SK-N-SH (cell line): ENCODE data around the gene BEST1. TPM values are rescaled to one million over a fixed set of nuclear protein-coding genes. Genes with fewer than 3 reads are reported as not detected.

Source experiments
- CTCF ChIA-PET: fragments of 300-600, 350-600 bp; formaldehyde crosslinking; extraction: SDS; loops from one replicate; lab custom pipeline; 2021; lab: Yijun Ruan, JAX
- POLR2A ChIA-PET: fragments of 350-600 bp; sonication (Branson Sonifier 250); formaldehyde crosslinking; extraction: SDS; loops from one replicate; lab custom pipeline; 2020; ENCODE audit warnings: antibody characterized with exemption, inconsistent platforms; lab: Yijun Ruan, JAX
- DNase-seq: peaks from one replicate; pipeline ENCODE4 v3.0.0; 2012
- H2AFZ ChIP-seq: fragments of 200-600 bp; sonication (generic); 2 replicates; pipeline ENCODE4 v1.8.1; 2016; ENCODE audit warnings: antibody characterized with exemption, mild to moderate bottlenecking, low read depth
- H3F3A ChIP-seq: fragments of 200-600 bp; sonication (generic); replicated peaks from 2 replicates; pipeline ENCODE3; 2016; ENCODE audit warnings: antibody characterized with exemption, mild to moderate bottlenecking; ENCODE audit not compliant: insufficient read depth
- H3K27ac ChIP-seq, 2 experiments: fragments of 200-500 bp in 1 of 2; fragments of 200-600 bp in 1 of 2; sonication (Bioruptor generic) in 1 of 2; sonication (generic), shearing (Covaris generic) in 1 of 2; 2 replicates each; pipeline versions ENCODE4 v1.5.1 to v1.6.1; 2014 to 2016; ENCODE audit warnings: low read depth in 2 of 2, inconsistent platforms in 1 of 2, low read length in 1 of 2, mild to moderate bottlenecking in 1 of 2, mixed read lengths in 1 of 2
- H3K27me3 ChIP-seq: fragments of 200-600 bp; sonication (generic), shearing (Covaris generic); 2 replicates; pipeline ENCODE4 v1.6.1; 2016; ENCODE audit warnings: mixed run types; ENCODE audit not compliant: insufficient read depth
- H3K36me3 ChIP-seq, 2 experiments: fragments of 200-500 bp in 1 of 2; fragments of 200-600 bp in 1 of 2; sonication (Bioruptor generic) in 1 of 2; sonication (generic) in 1 of 2; replicated peaks in 1 of 2; 2 replicates each; pipeline versions ENCODE3 to v1.5.1; 2014 to 2016; ENCODE audit warnings: low read length in 1 of 2, mild to moderate bottlenecking in 1 of 2; ENCODE audit not compliant: insufficient read depth in 2 of 2, control insufficient read depth in 1 of 2
- H3K4me1 ChIP-seq, 2 experiments: fragments of 200-500 bp in 1 of 2; fragments of 200-600 bp in 1 of 2; sonication (Bioruptor generic) in 1 of 2; sonication (generic), shearing (Covaris generic) in 1 of 2; 2 replicates each; pipeline versions ENCODE4 v1.5.1 to v1.6.1; 2014 to 2016; ENCODE audit warnings: low read depth in 1 of 2, low read length in 1 of 2, mixed run types in 1 of 2; ENCODE audit not compliant: insufficient read depth in 2 of 2, control insufficient read depth in 1 of 2
- H3K4me2 ChIP-seq: fragments of 200-600 bp; sonication (generic), shearing (Covaris generic); 2 replicates; pipeline ENCODE4 v1.6.1; 2017; ENCODE audit warnings: mixed run types
- H3K4me3 ChIP-seq, 2 experiments: fragments of 200-500 bp in 1 of 2; fragments of 200-600 bp in 1 of 2; sonication (Bioruptor generic) in 1 of 2; sonication (generic), shearing (Covaris generic) in 1 of 2; 2 replicates each; pipeline versions ENCODE4 v1.5.1 to v1.8.1; 2014 to 2016; ENCODE audit warnings: low read depth in 2 of 2, inconsistent platforms in 1 of 2, low read length in 1 of 2, mild to moderate bottlenecking in 1 of 2, mixed read lengths in 1 of 2, moderate library complexity in 1 of 2
- H3K79me2 ChIP-seq: fragments of 200-600 bp; sonication (generic); 2 replicates; pipeline ENCODE4 v1.8.1; 2017; ENCODE audit warnings: mild to moderate bottlenecking; ENCODE audit not compliant: insufficient read depth
- H3K9ac ChIP-seq: fragments of 200-600 bp; sonication (generic); 2 replicates; pipeline ENCODE4 v1.6.1; 2017; ENCODE audit warnings: mixed run types
- H3K9me2 ChIP-seq: fragments of 200-600 bp; sonication (generic); 2 replicates; pipeline ENCODE4 v1.6.1; 2017; ENCODE audit warnings: mixed run types
- H3K9me3 ChIP-seq: fragments of 200-600 bp; sonication (generic); 2 replicates; pipeline ENCODE4 v1.6.1; 2017; ENCODE audit warnings: mixed run types, mild to moderate bottlenecking, moderate library complexity
- H4K20me1 ChIP-seq: fragments of 200-600 bp; sonication (generic); 2 replicates; pipeline ENCODE4 v1.6.1; 2017; ENCODE audit warnings: mild to moderate bottlenecking, mixed run types; ENCODE audit not compliant: insufficient read depth
- EP300 ChIP-seq, 2 experiments: IDR thresholded peaks; 2 replicates each; pipeline versions ENCODE4 v1.4.0 to v1.6.1; 2012; ENCODE audit warnings: borderline replicate concordance in 1 of 2, low read depth in 1 of 2, low read length in 1 of 2
- FOXM1 ChIP-seq: IDR thresholded peaks from 2 replicates; pipeline ENCODE4 v1.4.0; 2012; ENCODE audit warnings: low read depth, mild to moderate bottlenecking
- GATA2 ChIP-seq: sonication (generic); formaldehyde crosslinking; IDR thresholded peaks from 2 replicates; pipeline ENCODE4 v1.5.0; 2020; ENCODE audit warnings: mild to moderate bottlenecking, missing genetic modification reagents
- IRF3 ChIP-seq: fragments of 150-350 bp; IDR thresholded peaks from 2 replicates; pipeline ENCODE4 v1.6.1; 2016; ENCODE audit warnings: mild to moderate bottlenecking, low read depth, low read length
- MAX ChIP-seq: IDR thresholded peaks from 2 replicates; pipeline ENCODE4 v1.4.0; 2012; ENCODE audit warnings: low read depth
- MEF2A ChIP-seq: IDR thresholded peaks from 2 replicates; pipeline ENCODE4 v1.4.0; 2012; ENCODE audit warnings: low read depth, borderline replicate concordance
- RAD21 ChIP-seq: IDR thresholded peaks from 2 replicates; pipeline ENCODE4 v1.6.1; 2012; ENCODE audit warnings: mild to moderate bottlenecking, low read length
- RCOR1 ChIP-seq: fragments of 150-350 bp; IDR thresholded peaks from 2 replicates; pipeline ENCODE4 v1.6.1; 2017; ENCODE audit warnings: antibody characterized with exemption, low read length
- REST ChIP-seq: IDR thresholded peaks from 2 replicates; pipeline ENCODE4 v1.6.1; 2012; ENCODE audit warnings: mild to moderate bottlenecking, low read depth, low read length, moderate library complexity
- RXRA ChIP-seq: IDR thresholded peaks from 2 replicates; pipeline ENCODE4 v1.4.0; 2012; ENCODE audit warnings: low read depth, mild to moderate bottlenecking, borderline replicate concordance
- SMC3 ChIP-seq: IDR thresholded peaks from 2 replicates; pipeline ENCODE4 v1.6.1; 2012; ENCODE audit warnings: low read depth, low read length, improper control_type of control experiment
- TAF1 ChIP-seq: IDR thresholded peaks from 2 replicates; pipeline ENCODE4 v1.6.1; 2012; ENCODE audit warnings: low read depth, mild to moderate bottlenecking, low read length, moderate library complexity, borderline replicate concordance
- USF1 ChIP-seq: IDR thresholded peaks from 2 replicates; pipeline ENCODE4 v1.4.0; 2012; ENCODE audit warnings: low read depth, borderline replicate concordance
- WGBS: methylation state at CpG from one replicate; pipeline ENCODE4 v1.1.6; 2017; ENCODE audit warnings: low lambda C conversion rate; 5-methylcytosine and 5-hydroxymethylcytosine counted together
- polyA plus RNA-seq, 3 experiments: library from polyadenylated mRNA; depleted of rRNA; stranded (reverse); fragments of >200 nt; gene quantifications; 2 replicates each; pipeline ENCODE4 v1.2.3, GENCODE V29; 2012

The BEST1 gene
- polyA plus RNA-seq, 1 of the 3 experiments (the other 2 are of a cell fraction): 0.30 TPM

- no peak for TF ChIP-seq REST
- TF ChIP-seq MAX: no peak
These were observed 9.5 kb downstream of the BEST1 start (continued) for GRCh38 chr11:61959678-61960077.

- Histone ChIP-seq H3K9me3 (no peaks in the 10 kb centered on the region), H2AFZ (no peak overlapping the region), H4K20me1 (peaks cover 26% of the 10 kb centered on the region), H3K9me2 (no peaks in the 10 kb centered on the region), H3K79me2 (peaks cover 14% of the 10 kb centered on the region), H3K27ac (no peak overlapping the region), H3K4me2 (no peak overlapping the region), H3K4me3 (no peak overlapping the region), H3K36me3 (peaks cover 22 to 28% of the 10 kb centered on the region in 2 experiments), H3K27me3 (no peaks in the 10 kb centered on the region), H3K4me1 (peaks cover 12 to 14% of the 10 kb centered on the region in 2 experiments), H3K9ac (no peak overlapping the region), H3F3A (peaks cover 26% of the 10 kb centered on the region)
- ChIA-PET CTCF (interaction anchor here (2.2 to 11.7 kb wide), 4 partner anchors 10 to 121 kb away, joined by 7 to 64 read pairs (median 28); partner anchors contain the start of gene BEST1), POLR2A (no interaction called here)
- WGBS: 100% methylated on average over 3 of the region's 3 CpGs
- TF ChIP-seq RXRA: no peak
- TF ChIP-seq EP300 (IDR thresholded peaks at IDR 0.05; ENCODE audit: borderline replicate concordance in 1 of 2, low read depth in 1 of 2, low read length in 1 of 2): no peak
- no peak for TF ChIP-seq REST
- no peak for TF ChIP-seq TAF1
- no peak for TF ChIP-seq IRF3
- no peak for TF ChIP-seq RCOR1
- TF ChIP-seq USF1: no peak
- TF ChIP-seq RAD21: no peak
- TF ChIP-seq FOXM1: no peak
- no peak for TF ChIP-seq SMC3
- no peak for TF ChIP-seq MEF2A
- TF ChIP-seq GATA2: no peak
- no peak for DNase-seq
These were observed 10.4 kb downstream of the BEST1 start for GRCh38 chr11:61960532-61960931.
